Measurements from ENCODE around the gene UBE3A.

- TF ChIP-seq CTCF (IDR thresholded peaks at IDR 0.05) = no peak
- TF ChIP-seq POLR2A (IDR thresholded peaks at IDR 0.05) = no peak
Observed at GRCh38 chr15:25451501-25451900, 12.7 kb upstream of the UBE3A start.
